HEK293T (cell line): ENCODE data around the gene AP4B1.

ENCODE experiments used
- BHLHE40 ChIP-seq: fragments of 450-650 bp; IDR thresholded peaks from 2 replicates; pipeline ENCODE4 v1.6.1; 2016; ENCODE audit warnings: mild to moderate bottlenecking, moderate library complexity, borderline replicate concordance
- ELF4 ChIP-seq: fragments of 450-650 bp; IDR thresholded peaks from 2 replicates; pipeline ENCODE4 v1.6.1; 2017; ENCODE audit warnings: antibody characterized with exemption
- FOXA1 ChIP-seq: fragments of 450-650 bp; IDR thresholded peaks from 2 replicates; pipeline ENCODE4 v1.6.1; 2016; ENCODE audit warnings: mild to moderate bottlenecking
- FOXK2 ChIP-seq: fragments of 450-650 bp; IDR thresholded peaks from 2 replicates; pipeline ENCODE4 v1.6.1; 2016; ENCODE audit warnings: mild to moderate bottlenecking
- HDGF ChIP-seq: fragments of 450-650 bp; IDR thresholded peaks from 2 replicates; pipeline ENCODE4 v1.6.1; 2017; ENCODE audit warnings: antibody characterized with exemption, borderline replicate concordance
- L3MBTL2 ChIP-seq: fragments of 450-650 bp; conservative IDR thresholded peaks from 2 replicates; pipeline ENCODE4 v1.6.1; 2016; ENCODE audit warnings: mild to moderate bottlenecking
- NFRKB ChIP-seq: fragments of 450-650 bp; IDR thresholded peaks from 2 replicates; pipeline ENCODE4 v1.6.1; 2016; ENCODE audit warnings: mild to moderate bottlenecking, moderate library complexity
- ZNF384 ChIP-seq: fragments of 450-650 bp; IDR thresholded peaks from 2 replicates; pipeline ENCODE4 v1.6.1; 2016

DNA sequence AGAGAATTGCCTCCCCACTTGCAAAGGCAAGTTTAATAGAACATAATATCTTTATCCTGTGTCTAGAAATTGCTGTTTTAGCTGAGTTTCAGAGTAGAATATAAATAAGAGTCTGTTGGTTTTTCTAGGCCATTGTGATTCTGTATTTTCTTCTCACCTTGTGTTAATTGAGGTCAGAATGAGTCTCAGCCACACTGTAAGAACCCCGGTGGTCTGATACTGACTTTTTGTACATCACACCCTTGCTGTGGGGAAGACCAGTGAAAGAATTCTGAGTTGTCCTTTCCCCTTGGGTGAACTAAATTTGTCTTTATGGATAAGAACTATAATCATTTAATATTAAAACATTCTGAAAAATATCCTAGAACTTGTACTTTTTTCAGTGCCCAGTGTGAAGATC, 31.4 kb upstream of the AP4B1 start:
- TF ChIP-seq BHLHE40 (no peak), ELF4 (no peak), NFRKB (no peak), L3MBTL2 (no peak), FOXK2 (no peak), ZNF384 (no peak), FOXA1 (no peak), HDGF (no peak)
